DND-41 (cell line): ENCODE data around the gene FEM1C.

Experiments
- CTCF ChIP-seq: IDR thresholded peaks from 2 replicates; pipeline ENCODE4 v1.5.1; 2012; ENCODE audit warnings: borderline replicate concordance, low read length, moderate library complexity, mild to moderate bottlenecking; ENCODE audit not compliant: poor library complexity, severe bottlenecking; ENCODE audit errors: extremely low read depth
- EZH2 ChIP-seq: IDR thresholded peaks from 3 replicates; pipeline ENCODE4 v1.6.1; 2012; ENCODE audit warnings: borderline replicate concordance, low read depth, mild to moderate bottlenecking, moderate library complexity, low read length, inconsistent platforms; ENCODE audit not compliant: severe bottlenecking

DNA sequence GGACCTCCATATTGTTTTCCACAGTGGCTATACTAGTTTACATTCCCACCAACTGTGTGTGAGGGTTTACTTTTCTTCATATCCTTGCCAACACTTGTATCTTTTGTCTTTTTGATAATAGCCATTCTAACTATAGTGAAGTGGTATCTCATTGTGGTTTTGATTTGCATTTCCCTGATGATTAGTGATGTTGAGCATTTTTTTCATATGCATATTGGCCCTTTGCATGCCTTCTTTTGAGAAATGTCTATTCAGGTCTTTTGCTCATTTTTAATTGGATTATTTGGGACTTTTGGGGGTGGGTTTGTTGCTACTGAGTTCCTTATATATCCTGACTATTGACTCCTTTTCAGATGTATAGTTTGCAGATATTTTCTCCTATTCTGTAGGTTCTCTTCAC lies 44.4 kb downstream of the FEM1C start:
- TF ChIP-seq CTCF, result no peak
- TF ChIP-seq EZH2, result no peak
